ENCODE measurements around the gene FAR2.

FAR2 gene

GRCh38 chr12:29148596-29148910 is 525 bp upstream of the FAR2 start:
- H3K4me3 ChIP-seq (ENCODE audit: low read depth, low read length): peak overlapping the region; percentile 57
- H3K4me1 ChIP-seq (ENCODE audit: control insufficient read depth, insufficient read depth, low read length): peaks cover 3% of the 10 kb centered on the region
- TF ChIP-seq ZNF510 (tag by site-specific recombination; IDR thresholded peaks at IDR 0.05; ENCODE audit: insufficient replicate concordance): no peak
- no peak for TF ChIP-seq ZNF324 (tag by site-specific recombination; IDR thresholded peaks at IDR 0.05)
- no peaks in the 10 kb centered on the region for H3K36me3 ChIP-seq (ENCODE audit: control insufficient read depth in 2 of 2, insufficient read depth in 1 of 2, low read length in 2 of 2)
- peak overlapping the region; percentile 82; the same call in 1 of the 2 replicates for H3K27ac ChIP-seq (ENCODE audit: extremely low read depth, low read depth, low read length)
- H3K9me3 ChIP-seq (ENCODE audit: control insufficient read depth, insufficient read depth, low read depth, low read length): no peaks in the 10 kb centered on the region
- CTCF ChIA-PET: interaction anchor here (1.1 kb wide), 1 partner anchor 76 kb away, joined by 4 read pairs; no protein-coding TSS in a partner anchor
- POLR2A ChIA-PET: no interaction called here

- peak overlapping the region; percentile 57 for H3K4me3 ChIP-seq (ENCODE audit: low read depth, low read length)
- H3K27ac ChIP-seq (ENCODE audit: extremely low read depth, low read depth, low read length): peak overlapping the region; percentile 82
- H3K36me3 ChIP-seq (ENCODE audit: control insufficient read depth in 2 of 2, insufficient read depth in 1 of 2, low read length in 2 of 2): no peaks in the 10 kb centered on the region
- ChIA-PET CTCF (no interaction called here), POLR2A (interaction anchor here (0.7 kb wide), 1 partner anchor 353 kb away, joined by 3 read pairs; no protein-coding TSS in a partner anchor)
- H3K9me3 ChIP-seq (ENCODE audit: control insufficient read depth, insufficient read depth, low read depth, low read length): no peaks in the 10 kb centered on the region
- peaks cover 3% of the 10 kb centered on the region for H3K4me1 ChIP-seq (ENCODE audit: control insufficient read depth, insufficient read depth, low read length)
- TF ChIP-seq ZEB2 (tag by site-specific recombination; IDR thresholded peaks at IDR 0.05) (0 out of 2 replicates have a peak, but pooled peaks have one; percentile 14), ZSCAN30 (tag by site-specific recombination; IDR thresholded peaks at IDR 0.05) (0 out of 2 replicates have a peak, but pooled peaks have one; percentile 8), HOXD13 (CRISPR knock-in tag; IDR thresholded peaks at IDR 0.05; ENCODE audit: borderline replicate concordance) (no peak), ZNF560 (tag by site-specific recombination; IDR thresholded peaks at IDR 0.05; ENCODE audit: borderline replicate concordance) (no peak), ZNF426 (tag by site-specific recombination; IDR thresholded peaks at IDR 0.05) (no peak), ZNF121 (tag by site-specific recombination; IDR thresholded peaks at IDR 0.05) (no peak), ZIC2 (tag by site-specific recombination; IDR thresholded peaks at IDR 0.05) (peak; percentile 40; the same call in 1 of the 2 replicates), ZSCAN4 (tag by site-specific recombination; IDR thresholded peaks at IDR 0.05) (0 out of 2 replicates have a peak, but pooled peaks have one; percentile 19), ZNF777 (tag by site-specific recombination; IDR thresholded peaks at IDR 0.05; ENCODE audit: borderline replicate concordance) (no peak), ZNF324 (tag by site-specific recombination; IDR thresholded peaks at IDR 0.05) (no peak), ZNF561 (tag by site-specific recombination; IDR thresholded peaks at IDR 0.05; ENCODE audit: borderline replicate concordance) (peak; percentile 27; the same call in 1 of the 2 replicates), ZNF335 (tag by site-specific recombination; conservative IDR thresholded peaks at IDR 0.05) (peak; percentile 98), SCRT1 (tag by site-specific recombination; IDR thresholded peaks at IDR 0.05; ENCODE audit: borderline replicate concordance) (no peak), PRDM6 (tag by site-specific recombination; IDR thresholded peaks at IDR 0.05) (no peak), ZBTB26 (tag by site-specific recombination; optimal IDR thresholded peaks at IDR 0.05) (peak; percentile 41), KLF8 (tag by site-specific recombination; IDR thresholded peaks at IDR 0.05) (peak; percentile 13; the same call in 1 of the 2 replicates), ZNF76 (tag by site-specific recombination; IDR thresholded peaks at IDR 0.05; ENCODE audit: borderline replicate concordance, low read depth) (0 out of 2 replicates have a peak, but pooled peaks have one; percentile 36), ZNF501 (tag by site-specific recombination; IDR thresholded peaks at IDR 0.05) (peak; percentile 57; the same call in 1 of the 2 replicates), ZBTB49 (tag by site-specific recombination; IDR thresholded peaks at IDR 0.05; ENCODE audit: low read depth) (no peak), ZNF704 (tag by site-specific recombination; IDR thresholded peaks at IDR 0.05) (no peak), ZNF558 (tag by site-specific recombination; IDR thresholded peaks at IDR 0.05) (no peak), ZNF692 (tag by site-specific recombination; IDR thresholded peaks at IDR 0.05) (no peak), SP3 (tag by site-specific recombination; IDR thresholded peaks at IDR 0.05) (0 out of 2 replicates have a peak, but pooled peaks have one; percentile 36), YY2 (tag by site-specific recombination; IDR thresholded peaks at IDR 0.05) (no peak)
These were observed 708 bp downstream of the FAR2 start for GRCh38 chr12:29149691-29150281.
